Keratinocyte (primary cell): ENCODE results near the gene CELSR1. TPM values are rescaled to one million over a fixed set of nuclear protein-coding genes. Genes with fewer than 3 reads are reported as not detected.

ENCODE experiments used
- DNase-seq: peaks from one replicate; pipeline ENCODE4 v3.0.0-alpha.2; 2011; ENCODE audit warnings: low read depth, missing footprints, low spot score
- FAIRE-seq: peaks from 2 replicates; lab custom pipeline; 2011; peaks lifted over from hg19 to GRCh38; lab: Jason Lieb, UNC
- H2AFZ ChIP-seq: 2 replicates; pipeline ENCODE4 v1.6.0; 2012; ENCODE audit warnings: low read length, control low read depth, inconsistent platforms; ENCODE audit not compliant: control insufficient read depth
- H3K27ac ChIP-seq: 2 replicates; pipeline ENCODE4 v1.5.1; 2011; ENCODE audit warnings: low read length; ENCODE audit not compliant: control insufficient read depth, insufficient read depth
- H3K27me3 ChIP-seq: 3 replicates; pipeline ENCODE4 v1.6.0; 2011; ENCODE audit warnings: low read length; ENCODE audit not compliant: control insufficient read depth, insufficient read depth; ENCODE audit errors: extremely low read depth
- H3K36me3 ChIP-seq, 2 experiments: 2 replicates in 1 of 2; 3 replicates in 1 of 2; pipeline ENCODE4 v1.5.1; 2011; ENCODE audit warnings: low read length in 2 of 2, mild to moderate bottlenecking in 1 of 2; ENCODE audit not compliant: control insufficient read depth in 2 of 2, insufficient read depth in 2 of 2; ENCODE audit errors: extremely low read depth in 1 of 2
- H3K4me1 ChIP-seq: 3 replicates; pipeline ENCODE4 v1.5.1; 2011; ENCODE audit warnings: low read length; ENCODE audit not compliant: control insufficient read depth, insufficient read depth; ENCODE audit errors: extremely low read depth
- H3K4me2 ChIP-seq: 3 replicates; pipeline ENCODE4 v1.6.0; 2011; ENCODE audit warnings: low read depth, low read length; ENCODE audit not compliant: control insufficient read depth, insufficient read depth; ENCODE audit errors: extremely low read depth
- H3K4me3 ChIP-seq, 3 experiments: fragments of 200-600 bp in 1 of 3; sonication (generic) in 1 of 3; 2 replicates in 2 of 3; 3 replicates in 1 of 3; pipeline ENCODE4 v1.5.1; 2011 to 2016; ENCODE audit warnings: low read length in 3 of 3, mild to moderate bottlenecking in 3 of 3, control low read depth in 2 of 3, inconsistent platforms in 1 of 3, low read depth in 1 of 3, mixed read lengths in 1 of 3, mixed run types in 1 of 3, moderate library complexity in 1 of 3; ENCODE audit not compliant: control insufficient read depth in 2 of 3, insufficient read depth in 2 of 3; ENCODE audit errors: extremely low read depth in 1 of 3
- H3K79me2 ChIP-seq: 2 replicates; pipeline ENCODE4 v1.6.0; 2012; ENCODE audit warnings: low read length; ENCODE audit not compliant: control insufficient read depth, insufficient read depth
- H3K9ac ChIP-seq: 3 replicates; pipeline ENCODE4 v1.6.0; 2011; ENCODE audit warnings: low read length; ENCODE audit not compliant: control insufficient read depth, insufficient read depth; ENCODE audit errors: extremely low read depth
- H3K9me1 ChIP-seq: 3 replicates; pipeline ENCODE4 v1.6.0; 2011; ENCODE audit warnings: low read length; ENCODE audit not compliant: control insufficient read depth, insufficient read depth; ENCODE audit errors: extremely low read depth
- H3K9me3 ChIP-seq: 2 replicates; pipeline ENCODE4 v1.5.1; 2012; ENCODE audit warnings: low read depth, low read length; ENCODE audit not compliant: control insufficient read depth
- H4K20me1 ChIP-seq: 3 replicates; pipeline ENCODE4 v1.6.0; 2011; ENCODE audit warnings: low read length; ENCODE audit not compliant: control insufficient read depth, insufficient read depth; ENCODE audit errors: extremely low read depth
- EZH2 ChIP-seq: IDR thresholded peaks from one replicate; pipeline ENCODE4 v1.6.1; 2012; ENCODE audit warnings: inconsistent platforms, mild to moderate bottlenecking, low read length, moderate library complexity
- dilution Hi-C: fragments of 300-500 bp; cut with MboI; formaldehyde crosslinking; loops from one replicate; pipeline ENCODE4 v1.7.0; 2020; ENCODE audit warnings: low sequenced_read_pairs; ENCODE audit not compliant: extremely low pct_ligation_motif_present
- polyA plus RNA-seq, 5 experiments: library from polyadenylated mRNA; depleted of rRNA in 3 of 5; stranded (reverse) in 3 of 5; stranded (forward) in 1 of 5; unstranded in 1 of 5; fragments of >200 nt; gene quantifications; 1 replicate in 1 of 5; 2 replicates in 3 of 5; 3 replicates in 1 of 5; pipeline versions ENCODE4 v1.2.1 to v1.2.3, GENCODE V29; 2011 to 2012; ENCODE audit warnings: missing spikeins in 2 of 5, low read depth in 1 of 5, low replicate concordance in 1 of 5
- TF ChIP-seq, protein P1 (sequence below), 3 experiments: IDR thresholded peaks in 1 of 3; conservative IDR thresholded peaks in 1 of 3; optimal IDR thresholded peaks in 1 of 3; 2 replicates in 2 of 3; 3 replicates in 1 of 3; pipeline versions ENCODE3 to v1.5.1; 2011; ENCODE audit warnings: low read length in 3 of 3, mild to moderate bottlenecking in 3 of 3, moderate library complexity in 2 of 3, control low read depth in 1 of 3, inconsistent platforms in 1 of 3; ENCODE audit not compliant: insufficient read depth in 2 of 3; ENCODE audit errors: extremely low read depth in 1 of 3

CELSR1 gene
- polyA plus RNA-seq, 1 donor (not counting 4 experiments of a cell fraction or from before 2014, with no cell fraction given): 16.1 TPM

- Histone ChIP-seq H4K20me1 (no peaks in the 10 kb centered on the region), H3K9ac (no peak overlapping the region), H3K9me1 (no peaks in the 10 kb centered on the region), H3K9me3 (no peaks in the 10 kb centered on the region), H3K4me2 (no peak overlapping the region), H3K79me2 (no peaks in the 10 kb centered on the region), H2AFZ (no peak overlapping the region), H3K36me3 (peaks cover 20 to 43% of the 10 kb centered on the region in 2 experiments), H3K27ac (no peak overlapping the region), H3K4me3 (no peak overlapping the region), H3K4me1 (peaks cover under 1% of the 10 kb centered on the region), H3K27me3 (no peaks in the 10 kb centered on the region)
- TF ChIP-seq EZH2: no peak
- TF ChIP-seq, protein P1, sequence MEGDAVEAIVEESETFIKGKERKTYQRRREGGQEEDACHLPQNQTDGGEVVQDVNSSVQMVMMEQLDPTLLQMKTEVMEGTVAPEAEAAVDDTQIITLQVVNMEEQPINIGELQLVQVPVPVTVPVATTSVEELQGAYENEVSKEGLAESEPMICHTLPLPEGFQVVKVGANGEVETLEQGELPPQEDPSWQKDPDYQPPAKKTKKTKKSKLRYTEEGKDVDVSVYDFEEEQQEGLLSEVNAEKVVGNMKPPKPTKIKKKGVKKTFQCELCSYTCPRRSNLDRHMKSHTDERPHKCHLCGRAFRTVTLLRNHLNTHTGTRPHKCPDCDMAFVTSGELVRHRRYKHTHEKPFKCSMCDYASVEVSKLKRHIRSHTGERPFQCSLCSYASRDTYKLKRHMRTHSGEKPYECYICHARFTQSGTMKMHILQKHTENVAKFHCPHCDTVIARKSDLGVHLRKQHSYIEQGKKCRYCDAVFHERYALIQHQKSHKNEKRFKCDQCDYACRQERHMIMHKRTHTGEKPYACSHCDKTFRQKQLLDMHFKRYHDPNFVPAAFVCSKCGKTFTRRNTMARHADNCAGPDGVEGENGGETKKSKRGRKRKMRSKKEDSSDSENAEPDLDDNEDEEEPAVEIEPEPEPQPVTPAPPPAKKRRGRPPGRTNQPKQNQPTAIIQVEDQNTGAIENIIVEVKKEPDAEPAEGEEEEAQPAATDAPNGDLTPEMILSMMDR (optimal IDR thresholded peaks at IDR 0.05 in 1 of 3, IDR thresholded peaks at IDR 0.05 in 1 of 3, conservative IDR thresholded peaks at IDR 0.05 in 1 of 3; ENCODE audit: extremely low read depth in 1 of 3, insufficient read depth in 2 of 3, low read length in 3 of 3): no peak
- DNase-seq (no peak), FAIRE-seq (no peak)
- dilution Hi-C loops: no loop called here
Measured at GRCh38 chr22:46360891-46361290, 176.5 kb downstream of the CELSR1 start.

GRCh38 chr22:46360097-46360496, 177.3 kb downstream of the CELSR1 start:
- FAIRE-seq (no peak), DNase-seq (no peak)
- no peak overlapping the region for H2AFZ ChIP-seq
- no peak overlapping the region for H3K27ac ChIP-seq
- H3K4me1 ChIP-seq: peaks cover 8% of the 10 kb centered on the region
- H3K4me3 ChIP-seq: no peak overlapping the region
- no peak overlapping the region for H3K4me2 ChIP-seq
- H3K9me1 ChIP-seq: no peaks in the 10 kb centered on the region
- TF ChIP-seq, protein P1 (optimal IDR thresholded peaks at IDR 0.05 in 1 of 3, IDR thresholded peaks at IDR 0.05 in 1 of 3, conservative IDR thresholded peaks at IDR 0.05 in 1 of 3; ENCODE audit: extremely low read depth in 1 of 3, insufficient read depth in 2 of 3, low read length in 3 of 3): no peak
- no peak for TF ChIP-seq EZH2
- dilution Hi-C loops: no loop called here
- H3K27me3 ChIP-seq: no peaks in the 10 kb centered on the region
- H4K20me1 ChIP-seq: peaks cover under 1% of the 10 kb centered on the region
- H3K79me2 ChIP-seq: no peaks in the 10 kb centered on the region
- H3K9ac ChIP-seq: no peak overlapping the region
- H3K9me3 ChIP-seq: no peaks in the 10 kb centered on the region
- H3K36me3 ChIP-seq: peaks cover 20 to 41% of the 10 kb centered on the region in 2 experiments
